Measurements from ENCODE around the gene RALGAPA2.

GRCh38 chr20:20608641-20609040, 103.8 kb downstream of the RALGAPA2 start:
- TF ChIP-seq EZH2 (IDR thresholded peaks at IDR 0.05; ENCODE audit: insufficient read depth, poor library complexity, severe bottlenecking) (no peak), EZH2phosphoT487 (IDR thresholded peaks at IDR 0.05; ENCODE audit: insufficient read depth, low read depth) (no peak)

Data from GM23248 (cell line).